Measurements from ENCODE around the gene LAMA4.

DNA sequence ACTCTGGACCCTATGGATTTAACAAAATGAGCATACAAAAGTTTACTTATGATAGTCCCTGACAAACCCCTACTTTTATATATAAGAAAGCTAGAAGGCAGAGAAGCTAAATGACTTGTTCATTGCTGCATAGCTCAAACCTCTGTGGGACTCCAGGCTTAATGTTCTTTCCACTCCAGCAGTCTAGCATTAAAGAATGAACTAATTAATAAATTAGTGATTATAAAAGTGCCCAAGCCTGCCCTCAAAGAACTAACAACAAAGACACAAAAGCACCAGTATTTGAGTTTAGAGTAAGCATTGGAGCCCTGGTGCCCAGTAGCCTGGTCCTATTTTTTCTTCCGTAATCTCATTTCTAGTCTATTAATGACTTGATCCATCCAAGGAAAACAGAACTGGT, 59.9 kb downstream of the LAMA4 start:
- TF ChIP-seq, protein P1, sequence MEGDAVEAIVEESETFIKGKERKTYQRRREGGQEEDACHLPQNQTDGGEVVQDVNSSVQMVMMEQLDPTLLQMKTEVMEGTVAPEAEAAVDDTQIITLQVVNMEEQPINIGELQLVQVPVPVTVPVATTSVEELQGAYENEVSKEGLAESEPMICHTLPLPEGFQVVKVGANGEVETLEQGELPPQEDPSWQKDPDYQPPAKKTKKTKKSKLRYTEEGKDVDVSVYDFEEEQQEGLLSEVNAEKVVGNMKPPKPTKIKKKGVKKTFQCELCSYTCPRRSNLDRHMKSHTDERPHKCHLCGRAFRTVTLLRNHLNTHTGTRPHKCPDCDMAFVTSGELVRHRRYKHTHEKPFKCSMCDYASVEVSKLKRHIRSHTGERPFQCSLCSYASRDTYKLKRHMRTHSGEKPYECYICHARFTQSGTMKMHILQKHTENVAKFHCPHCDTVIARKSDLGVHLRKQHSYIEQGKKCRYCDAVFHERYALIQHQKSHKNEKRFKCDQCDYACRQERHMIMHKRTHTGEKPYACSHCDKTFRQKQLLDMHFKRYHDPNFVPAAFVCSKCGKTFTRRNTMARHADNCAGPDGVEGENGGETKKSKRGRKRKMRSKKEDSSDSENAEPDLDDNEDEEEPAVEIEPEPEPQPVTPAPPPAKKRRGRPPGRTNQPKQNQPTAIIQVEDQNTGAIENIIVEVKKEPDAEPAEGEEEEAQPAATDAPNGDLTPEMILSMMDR (conservative IDR thresholded peaks at IDR 0.05) = no peak
- no peak for TF ChIP-seq ZFX (IDR thresholded peaks at IDR 0.05)

Data from C4-2B (cell line).